Ovary (tissue), 3 donors: ENCODE data around the gene XXYLT1.

Experiments used
- CTCF ChIP-seq, 3 donors: fragments of 450-650 bp in 2 of 3; fragments of 200-600 bp in 1 of 3; IDR thresholded peaks; one replicate each; pipeline versions ENCODE4 v1.5.1 to v1.8.0; 2016 to 2022; ENCODE audit warnings: antibody characterized with exemption in 3 of 3, mild to moderate bottlenecking in 1 of 3
- EP300 ChIP-seq: sonication (generic); formaldehyde crosslinking; IDR thresholded peaks from one replicate; pipeline ENCODE4 v1.6.1; 2017; ENCODE audit warnings: antibody characterized with exemption
- POLR2A ChIP-seq: fragments of 450-650 bp; IDR thresholded peaks from one replicate; pipeline ENCODE4 v1.6.1; 2017; ENCODE audit warnings: antibody characterized with exemption, mild to moderate bottlenecking, moderate library complexity
- donor health status: DM: no; HTN: no; CAD: no.

GRCh38 chr3:195266428-195266827 is 4.5 kb downstream of the XXYLT1 start:
- TF ChIP-seq CTCF (IDR thresholded peaks at IDR 0.05) (no peak), POLR2A (no peak), EP300 (no peak)
